Trophoblast cell (in vitro differentiated cells and primary cell): ENCODE results near the gene PLPP6.

Experiments used
- DNase-seq, 2 donors: peaks; one replicate each; pipeline ENCODE4 v3.0.0-alpha.2; 2016
- H2AFZ ChIP-seq: 2 replicates; pipeline ENCODE4 v1.6.1; 2013; ENCODE audit warnings: low read length, moderate library complexity, mild to moderate bottlenecking; ENCODE audit not compliant: insufficient read depth, poor library complexity
- H2AK5ac ChIP-seq: 2 replicates; pipeline ENCODE4 v1.6.1; 2013; ENCODE audit warnings: mild to moderate bottlenecking, low read length
- H2BK120ac ChIP-seq: 2 replicates; pipeline ENCODE4 v1.6.1; 2013; ENCODE audit warnings: low read length, mild to moderate bottlenecking, moderate library complexity; ENCODE audit not compliant: insufficient read depth, poor library complexity
- H2BK12ac ChIP-seq: 2 replicates; pipeline ENCODE4 v1.6.1; 2013; ENCODE audit warnings: mild to moderate bottlenecking, low read length, moderate library complexity
- H2BK5ac ChIP-seq: 2 replicates; pipeline ENCODE4 v1.6.1; 2013; ENCODE audit warnings: low read length, low read depth, moderate library complexity, mild to moderate bottlenecking; ENCODE audit not compliant: poor library complexity
- H3K14ac ChIP-seq: 2 replicates; pipeline ENCODE4 v1.6.1; 2013; ENCODE audit warnings: mild to moderate bottlenecking, low read length
- H3K18ac ChIP-seq: 2 replicates; pipeline ENCODE4 v1.6.1; 2013; ENCODE audit warnings: mild to moderate bottlenecking, low read length
- H3K23ac ChIP-seq: 2 replicates; pipeline ENCODE4 v1.6.1; 2013; ENCODE audit warnings: low read length
- H3K27ac ChIP-seq: 2 replicates; pipeline ENCODE4 v1.5.1; 2013; ENCODE audit warnings: low read depth, mild to moderate bottlenecking, inconsistent platforms, low read length, moderate library complexity
- H3K27me3 ChIP-seq: 2 replicates; pipeline ENCODE4 v1.6.1; 2013; ENCODE audit warnings: inconsistent platforms, mild to moderate bottlenecking, low read length, moderate library complexity; ENCODE audit not compliant: insufficient read depth
- H3K36me3 ChIP-seq, 2 experiments: 1 replicate in 1 of 2; 2 replicates in 1 of 2; pipeline ENCODE4 v1.6.1; 2013; ENCODE audit warnings: low read length in 2 of 2, mild to moderate bottlenecking in 2 of 2, moderate library complexity in 1 of 2; ENCODE audit not compliant: insufficient read depth in 2 of 2, control insufficient read depth in 1 of 2
- H3K4ac ChIP-seq: 2 replicates; pipeline ENCODE4 v1.6.1; 2013; ENCODE audit warnings: low read depth, mild to moderate bottlenecking, low read length, moderate library complexity
- H3K4me1 ChIP-seq, 2 experiments: 1 replicate in 1 of 2; 2 replicates in 1 of 2; pipeline ENCODE4 v1.6.1; 2013; ENCODE audit warnings: low read length in 2 of 2, mild to moderate bottlenecking in 2 of 2, moderate library complexity in 1 of 2; ENCODE audit not compliant: insufficient read depth in 2 of 2, control insufficient read depth in 1 of 2
- H3K4me2 ChIP-seq: 2 replicates; pipeline ENCODE4 v1.6.1; 2013; ENCODE audit warnings: inconsistent platforms, mild to moderate bottlenecking, low read length, moderate library complexity
- H3K4me3 ChIP-seq: 2 replicates; pipeline ENCODE4 v1.5.1; 2013; ENCODE audit warnings: mild to moderate bottlenecking, low read depth, low read length, inconsistent platforms
- H3K79me1 ChIP-seq: one replicate; pipeline ENCODE4 v1.6.1; 2013; ENCODE audit warnings: low read length
- H3K79me2 ChIP-seq: 2 replicates; pipeline ENCODE4 v1.6.1; 2013; ENCODE audit warnings: low read length, mild to moderate bottlenecking; ENCODE audit not compliant: control insufficient read depth, insufficient read depth, poor library complexity
- H3K9ac ChIP-seq: 2 replicates; pipeline ENCODE4 v1.6.1; 2013; ENCODE audit warnings: mild to moderate bottlenecking, low read length
- H3K9me3 ChIP-seq: 2 replicates; pipeline ENCODE4 v1.6.1; 2013; ENCODE audit warnings: low read depth, mild to moderate bottlenecking, control low read depth, inconsistent platforms, low read length; ENCODE audit not compliant: insufficient read depth
- H4K12ac ChIP-seq: 2 replicates; pipeline ENCODE4 v1.6.1; 2013; ENCODE audit warnings: low read depth, mild to moderate bottlenecking, low read length, moderate library complexity
- H4K8ac ChIP-seq: 2 replicates; pipeline ENCODE4 v1.6.1; 2013; ENCODE audit warnings: low read depth, mild to moderate bottlenecking, low read length, moderate library complexity
- H4K91ac ChIP-seq: one replicate; pipeline ENCODE4 v1.6.1; 2013; ENCODE audit warnings: low read depth, mild to moderate bottlenecking, low read length, moderate library complexity
- WGBS: extraction: QIAGEN DNeasy Blood & Tissue Kit; methylation state at CpG from one replicate; pipeline ENCODE4 v1.1.7; 2013; ENCODE audit warnings: missing lambda C conversion rate; ENCODE audit not compliant: insufficient read length, insufficient coverage; ENCODE audit errors: extremely low coverage; 5-methylcytosine and 5-hydroxymethylcytosine counted together

PLPP6 gene

DNA sequence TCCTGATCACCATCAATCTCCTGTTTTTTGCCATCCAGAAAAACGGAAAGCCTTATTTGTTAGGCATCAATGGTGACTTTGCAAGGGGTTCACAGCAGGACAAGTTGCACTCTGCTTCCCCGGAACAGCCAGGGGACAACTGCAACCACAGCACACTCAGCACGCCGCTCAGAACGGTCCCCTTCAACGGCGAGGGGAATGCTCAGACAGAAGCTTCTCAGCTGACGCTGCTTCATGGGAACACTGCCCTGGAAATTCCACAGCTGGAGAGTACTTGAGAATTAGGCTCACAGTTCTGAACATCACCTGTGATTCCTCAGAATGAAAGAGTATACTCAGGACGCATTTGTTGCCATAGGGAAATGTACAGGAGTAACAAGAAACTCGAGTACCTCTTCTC lies 40.1 kb upstream of the PLPP6 start:
- DNase-seq, result no peak
- no peak overlapping the region for H3K9ac ChIP-seq

GRCh38 chr9:4630836-4631235 lies 31.3 kb upstream of the PLPP6 start:
- H4K8ac ChIP-seq, result no peak overlapping the region
- no peaks in the 10 kb centered on the region for H3K4me1 ChIP-seq
- H3K79me2 ChIP-seq, result no peaks in the 10 kb centered on the region
- H3K4me3 ChIP-seq, result no peak overlapping the region
- H3K9me3 ChIP-seq, result no peaks in the 10 kb centered on the region
- H3K14ac ChIP-seq, result no peak overlapping the region
- no CpG with 5 or more reads among the region's 2 CpGs for WGBS
- H2BK5ac ChIP-seq, result no peak overlapping the region
- H3K18ac ChIP-seq, result no peak overlapping the region
- no peak overlapping the region for H4K91ac ChIP-seq
- no peaks in the 10 kb centered on the region for H3K79me1 ChIP-seq
- H2BK120ac ChIP-seq, result no peak overlapping the region
- H3K36me3 ChIP-seq, result no peaks in the 10 kb centered on the region
- H3K9ac ChIP-seq, result no peak overlapping the region
- H3K23ac ChIP-seq, result no peak overlapping the region
- H4K12ac ChIP-seq, result no peak overlapping the region
- H2AK5ac ChIP-seq, result no peak overlapping the region
- H3K4me2 ChIP-seq, result no peak overlapping the region
- DNase-seq, result no peak
- no peak overlapping the region for H2BK12ac ChIP-seq
- no peak overlapping the region for H3K27ac ChIP-seq
- no peak overlapping the region for H3K4ac ChIP-seq
- no peaks in the 10 kb centered on the region for H3K27me3 ChIP-seq
- no peak overlapping the region for H2AFZ ChIP-seq

More for the DNA sequence above, 40.1 kb upstream of the PLPP6 start:
- Histone ChIP-seq H3K9me3 (no peaks in the 10 kb centered on the region), H3K79me2 (peaks cover 2% of the 10 kb centered on the region), H2BK120ac (no peak overlapping the region), H3K4me3 (no peak overlapping the region), H3K14ac (no peak overlapping the region), H3K4me1 (peaks cover 6 to 20% of the 10 kb centered on the region in 2 experiments), H2AFZ (no peak overlapping the region), H3K18ac (no peak overlapping the region), H4K91ac (no peak overlapping the region), H3K27ac (no peak overlapping the region), H2BK12ac (peak overlapping the region; percentile 32), H3K79me1 (peaks cover 4% of the 10 kb centered on the region), H3K27me3 (no peaks in the 10 kb centered on the region), H2AK5ac (no peak overlapping the region), H3K4me2 (no peak overlapping the region), H4K12ac (no peak overlapping the region), H3K36me3 (no peaks in the 10 kb centered on the region), H2BK5ac (no peak overlapping the region), H4K8ac (no peak overlapping the region), H3K4ac (no peak overlapping the region), H3K23ac (no peak overlapping the region)
- no CpG with 5 or more reads among the region's 10 CpGs for WGBS

GRCh38 chr9:4638968-4639367 lies 23.1 kb upstream of the PLPP6 start:
- Histone ChIP-seq H3K36me3 (peaks cover 0 to 2% of the 10 kb centered on the region in 2 experiments), H3K18ac (no peak overlapping the region), H4K8ac (no peak overlapping the region), H2AFZ (no peak overlapping the region), H3K27ac (no peak overlapping the region), H3K79me2 (no peaks in the 10 kb centered on the region), H3K79me1 (no peaks in the 10 kb centered on the region), H3K23ac (no peak overlapping the region), H3K9me3 (no peaks in the 10 kb centered on the region), H2BK12ac (no peak overlapping the region), H2AK5ac (no peak overlapping the region), H4K91ac (no peak overlapping the region), H2BK5ac (no peak overlapping the region), H3K4ac (no peak overlapping the region), H3K4me3 (no peak overlapping the region), H3K14ac (no peak overlapping the region), H3K4me1 (no peaks in the 10 kb centered on the region), H4K12ac (no peak overlapping the region), H2BK120ac (no peak overlapping the region), H3K4me2 (no peak overlapping the region), H3K9ac (no peak overlapping the region), H3K27me3 (no peaks in the 10 kb centered on the region)
- no peak for DNase-seq
- no CpG with 5 or more reads among the region's 3 CpGs for WGBS

- Histone ChIP-seq H3K23ac (no peak overlapping the region), H2BK120ac (no peak overlapping the region), H3K27ac (no peak overlapping the region), H3K36me3 (peaks cover 0 to 2% of the 10 kb centered on the region in 2 experiments), H2AFZ (no peak overlapping the region), H3K79me1 (no peaks in the 10 kb centered on the region), H3K18ac (no peak overlapping the region), H3K4ac (no peak overlapping the region), H3K9ac (no peak overlapping the region), H3K14ac (no peak overlapping the region), H2AK5ac (no peak overlapping the region), H3K4me1 (no peaks in the 10 kb centered on the region), H3K27me3 (no peaks in the 10 kb centered on the region), H3K4me2 (no peak overlapping the region), H3K79me2 (no peaks in the 10 kb centered on the region), H4K8ac (no peak overlapping the region), H4K91ac (no peak overlapping the region), H2BK5ac (no peak overlapping the region), H4K12ac (no peak overlapping the region), H3K4me3 (no peak overlapping the region), H2BK12ac (no peak overlapping the region), H3K9me3 (no peaks in the 10 kb centered on the region)
- no peak for DNase-seq
- WGBS, result no CpG with 5 or more reads among the region's 2 CpGs
Measured at GRCh38 chr9:4639420-4639819, 22.7 kb upstream of the PLPP6 start.
